Measurements from ENCODE around the gene ACER1.

DNA sequence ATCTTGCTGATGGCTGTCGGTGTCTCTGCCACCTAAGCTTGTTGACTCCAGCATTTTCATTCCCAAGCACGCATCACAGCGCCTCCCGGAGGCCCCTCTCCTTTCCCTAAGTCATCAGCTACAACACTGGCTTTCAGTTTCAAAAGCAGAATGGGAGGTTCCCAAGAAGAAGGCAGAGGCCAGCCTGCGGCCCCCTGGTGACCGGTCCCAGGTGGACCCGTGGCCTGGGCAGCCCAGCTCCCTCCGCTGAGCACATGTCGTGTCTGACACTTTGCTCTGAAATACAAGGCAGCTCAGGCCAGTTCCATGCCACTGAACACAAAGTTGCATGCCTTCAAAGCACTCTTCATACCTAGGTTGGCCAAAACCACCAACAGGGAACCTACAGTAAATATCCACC lies 62.2 kb downstream of the ACER1 start:
- TF ChIP-seq POLR2A (IDR thresholded peaks at IDR 0.05; ENCODE audit: low read depth, low read length) (no peak), SPI1 (IDR thresholded peaks at IDR 0.05; ENCODE audit: low read depth, low read length) (no peak), POLR2AphosphoS5 (IDR thresholded peaks at IDR 0.05; ENCODE audit: low read depth, low read length) (no peak)
